GM12874 (cell line): ENCODE data around the gene ENTPD8.

Source experiments
- CTCF ChIP-seq: IDR thresholded peaks from 2 replicates; pipeline ENCODE4 v1.5.1; 2011; ENCODE audit warnings: low read depth, mild to moderate bottlenecking, control low read depth, low read length, moderate library complexity; ENCODE audit not compliant: insufficient read depth

Gene ENTPD8

GRCh38 chr9:137444106-137444790 is 3.1 kb upstream of the ENTPD8 start:
- no peak for TF ChIP-seq CTCF

- TF ChIP-seq CTCF = no peak
Measured at GRCh38 chr9:137441935-137442321, 771 bp upstream of the ENTPD8 start.

- no peak for TF ChIP-seq CTCF
Measured at GRCh38 chr9:137439158-137439714, 1.9 kb downstream of the ENTPD8 start.

GRCh38 chr9:137438591-137439157 is 2.5 kb downstream of the ENTPD8 start:
- TF ChIP-seq CTCF = no peak

- TF ChIP-seq CTCF = no peak
Measured at GRCh38 chr9:137437691-137438590, 3.2 kb downstream of the ENTPD8 start.

- no peak for TF ChIP-seq CTCF
Measured at GRCh38 chr9:137436761-137437600, 4.2 kb downstream of the ENTPD8 start.
